ENCODE measurements around the gene APOBEC4.
"Not testable (repeated sequence)": the region's sequence is repeated elsewhere in the genome, so short reads cannot be mapped to it uniquely, and the experiment has no call there.

APOBEC4 gene

GRCh38 chr1:183686229-183686628 lies 33.1 kb upstream of the APOBEC4 start:
- TF ChIP-seq CTCF (IDR thresholded peaks at IDR 0.05; ENCODE audit: low read depth, low read length, missing control alignments): no peak

GRCh38 chr1:183685112-183685713 lies 32.1 kb upstream of the APOBEC4 start:
- peak; percentile 35 for DNase-seq (ENCODE audit: extremely low read depth, low read depth)
- H3K4me3 ChIP-seq (replicated peaks; ENCODE audit: low read depth, low read length): no peak overlapping the region
- TF ChIP-seq CTCF (IDR thresholded peaks at IDR 0.05; ENCODE audit: low read depth, low read length, missing control alignments): peak; percentile 62

More at GRCh38 chr1:183686229-183686628, 33.1 kb upstream of the APOBEC4 start:
- no peak for DNase-seq (ENCODE audit: extremely low read depth, low read depth)
- H3K4me3 ChIP-seq (replicated peaks; ENCODE audit: low read depth, low read length): no peak overlapping the region

- not testable (repeated sequence) for DNase-seq (ENCODE audit: extremely low read depth, low read depth); H3K4me3 ChIP-seq (replicated peaks; ENCODE audit: low read depth, low read length)
These were observed 26.2 kb upstream of the APOBEC4 start for GRCh38 chr1:183679363-183679762.

GRCh38 chr1:183678819-183679218 lies 25.7 kb upstream of the APOBEC4 start:
- TF ChIP-seq CTCF (IDR thresholded peaks at IDR 0.05; ENCODE audit: low read depth, low read length, missing control alignments): no peak
- no peak overlapping the region for H3K4me3 ChIP-seq (replicated peaks; ENCODE audit: low read depth, low read length)
- DNase-seq (ENCODE audit: extremely low read depth, low read depth): no peak

GRCh38 chr1:183676586-183677189 lies 23.6 kb upstream of the APOBEC4 start:
- H3K4me3 ChIP-seq (replicated peaks; ENCODE audit: low read depth, low read length): no peak overlapping the region
- no peak for DNase-seq (ENCODE audit: extremely low read depth, low read depth)
- TF ChIP-seq CTCF (IDR thresholded peaks at IDR 0.05; ENCODE audit: low read depth, low read length, missing control alignments): no peak

- no peak overlapping the region for H3K4me3 ChIP-seq (replicated peaks; ENCODE audit: low read depth, low read length)
- TF ChIP-seq CTCF (IDR thresholded peaks at IDR 0.05; ENCODE audit: low read depth, low read length, missing control alignments): no peak
- DNase-seq (ENCODE audit: extremely low read depth, low read depth): no peak
These were observed 22.9 kb upstream of the APOBEC4 start for GRCh38 chr1:183675883-183676585.

GRCh38 chr1:183675381-183675780 lies 22.3 kb upstream of the APOBEC4 start:
- H3K4me3 ChIP-seq (replicated peaks; ENCODE audit: low read depth, low read length): no peak overlapping the region
- no peak for DNase-seq (ENCODE audit: extremely low read depth, low read depth)
- no peak for TF ChIP-seq CTCF (IDR thresholded peaks at IDR 0.05; ENCODE audit: low read depth, low read length, missing control alignments)
